Measurements from ENCODE around the gene NISCH. TPM values are rescaled to one million over a fixed set of nuclear protein-coding genes. Genes with fewer than 3 reads are reported as not detected.
A peak's percentile ranks its signal among the peaks of the same experiment; 100 is the strongest.

NISCH gene
- total and polyA plus RNA-seq, 2 of the 8 experiments (the other 6 are each of a cell fraction or from before 2014, with no cell fraction given), result 71.2 to 71.9 TPM

- DNase-seq (ENCODE audit: low read depth in 1 of 2, low spot score in 2 of 2) (no peak), FAIRE-seq (no peak)
- Histone ChIP-seq H4K20me1 (replicated peaks in 1 of 2; ENCODE audit: control insufficient read depth in 1 of 2, insufficient read depth in 2 of 2, low read length in 2 of 2) (peaks cover 17 to 36% of the 10 kb centered on the region in 2 experiments), H4K8ac (ENCODE audit: extremely low read depth, insufficient read depth, low read length) (peak overlapping the region; percentile 80), H2AK5ac (ENCODE audit: low read depth, low read length) (no peak overlapping the region), H4K5ac (ENCODE audit: insufficient read length, low read depth, low read length) (peak overlapping the region; percentile 7), H3K9me3 (ENCODE audit: insufficient read depth in 2 of 2, low read depth in 1 of 2, low read length in 1 of 2) (no peaks in the 10 kb centered on the region), H2BK120ac (replicated peaks; ENCODE audit: low read depth, low read length) (no peak overlapping the region), H3K18ac (ENCODE audit: extremely low read depth, low read length) (no peak overlapping the region), H3K79me1 (ENCODE audit: low read depth, low read length) (peaks cover 33% of the 10 kb centered on the region), H2BK5ac (ENCODE audit: low read depth, low read length) (peak overlapping the region; percentile 60), H2BK20ac (ENCODE audit: low read length) (no peak overlapping the region), H3K23ac (ENCODE audit: insufficient read length) (no peak overlapping the region), H3K36me3 (ENCODE audit: control insufficient read depth in 2 of 4, insufficient read depth in 4 of 4, low read length in 3 of 4) (peaks cover 23 to 37% (median 29%) of the 10 kb centered on the region in 4 experiments), H3K79me2 (ENCODE audit: control insufficient read depth in 1 of 2, insufficient read depth in 2 of 2, low read length in 2 of 2) (peaks cover 0 to 36% of the 10 kb centered on the region in 2 experiments; a peak in 2 of 4 replicates), H3K4ac (replicated peaks; ENCODE audit: insufficient read length, low read depth, low read length) (no peak overlapping the region), H3K4me2 (ENCODE audit: insufficient read depth in 1 of 2, low read depth in 2 of 2, low read length in 2 of 2) (peak overlapping the region; percentile 89; a peak in 3 of 4 replicates), H3K4me3 (ENCODE audit: extremely low read depth in 1 of 4, insufficient read depth in 2 of 4, low read depth in 3 of 4, low read length in 4 of 4) (no peak overlapping the region), H3K4me1 (replicated peaks in 1 of 4; ENCODE audit: control insufficient read depth in 3 of 4, insufficient read depth in 4 of 4, low read length in 3 of 4) (peaks cover 0 to 22% (median 13%) of the 10 kb centered on the region in 4 experiments; a peak in 6 of 7 replicates), H2BK12ac (ENCODE audit: low read depth, low read length) (0 out of 2 replicates have a peak overlapping the region, but pooled peaks have one; percentile 39), H3K27me3 (replicated peaks in 1 of 4; ENCODE audit: control insufficient read depth in 3 of 4, extremely low read depth in 1 of 4, insufficient read depth in 3 of 4, low read length in 3 of 4) (no peaks in the 10 kb centered on the region), H3K23me2 (ENCODE audit: low read depth, low read length) (peaks cover 13% of the 10 kb centered on the region; the same call in 1 of the 2 replicates), H3K14ac (ENCODE audit: insufficient read length) (no peak overlapping the region), H2AFZ (ENCODE audit: low read length) (no peak overlapping the region), H3K9ac (replicated peaks in 1 of 4; ENCODE audit: extremely low read depth in 1 of 4, low read depth in 3 of 4, low read length in 3 of 4) (no peak overlapping the region; a peak in 1 of 7 replicates), H3K27ac (ENCODE audit: low read depth, low read length) (no peak overlapping the region), H2BK15ac (ENCODE audit: low read length) (no peak overlapping the region), H3K56ac (replicated peaks; ENCODE audit: insufficient read length, low read depth, low read length) (no peak overlapping the region), H4K91ac (replicated peaks; ENCODE audit: insufficient read length, low read length) (no peak overlapping the region)
- POLR2A ChIA-PET (ENCODE audit: partially characterized antibody), result interaction anchor here (2.1 to 3.0 kb wide), 3 partner anchors 10 to 15 kb away, joined by 5 to 25 read pairs (median 6); no protein-coding TSS in a partner anchor
- TF ChIP-seq SIRT6 (IDR thresholded peaks at IDR 0.05; ENCODE audit: low read length) (no peak), MAFK (IDR thresholded peaks at IDR 0.05; ENCODE audit: low read depth, low read length) (no peak), RBBP5 (IDR thresholded peaks at IDR 0.05; ENCODE audit: borderline replicate concordance, low read depth, low read length) (no peak), TBP (IDR thresholded peaks at IDR 0.05; ENCODE audit: low read depth, low read length) (no peak), KDM4A (IDR thresholded peaks at IDR 0.05; ENCODE audit: low read depth, low read length, severe bottlenecking) (no peak), CBX5 (IDR thresholded peaks at IDR 0.05; ENCODE audit: low read depth, low read length) (no peak), ATF2 (IDR thresholded peaks at IDR 0.05; ENCODE audit: low read length) (no peak)
- WGBS, 2 experiments (ENCODE audit: extremely low coverage in 1 of 2, insufficient coverage in 1 of 2, insufficient read length in 1 of 2, insufficient replicate concordance in 2 of 2, low coverage in 1 of 2, low lambda C conversion rate in 2 of 2, missing lambda C conversion rate in 1 of 2), result 88% methylated on average over 10 of the region's 10 CpGs; no CpG with 5 or more reads in 1 of the 2 experiments
- CTCF ChIA-PET (ENCODE audit: partially characterized antibody), result no interaction called here
Observed at GRCh38 chr3:52530918-52531826, 75.8 kb downstream of the NISCH start.

All from H1 (cell line).